Measurements from ENCODE around the gene RMND1.

RMND1 gene

GRCh38 chr6:151391471-151392413 is 60.2 kb downstream of the RMND1 start, which contains the start of gene ZBTB2:
TSS of gene ZBTB2 (minus strand) at chr6:151391559. CDS start at chr6:151373637, 17,922 bp downstream.
- peak within 1 kb of the TSS; percentile 93 for H3K27ac ChIP-seq (ENCODE audit: low read depth, low read length, poor library complexity, severe bottlenecking)
- peak within 1 kb of the TSS; percentile 100 for H3K4me3 ChIP-seq (ENCODE audit: low read depth, low read length, poor library complexity, severe bottlenecking)
- no peaks in the 10 kb centered on the region for H3K9me3 ChIP-seq (ENCODE audit: low read length)
- peak within 1 kb of the TSS; percentile 100 for H3K9ac ChIP-seq (ENCODE audit: low read length)
- H3K4me2 ChIP-seq (ENCODE audit: low read length), result peak within 1 kb of the TSS; percentile 92
- 0 out of 2 replicates have a peak, but pooled peaks cover 6% of the 10 kb centered on the region for H3F3A ChIP-seq (ENCODE audit: insufficient read depth, low read length)
- no peaks in the 10 kb centered on the region for H4K20me1 ChIP-seq (ENCODE audit: insufficient read depth, low read length)
- peaks cover 44% of the 10 kb centered on the region for H3K36me3 ChIP-seq (ENCODE audit: insufficient read depth, low read length)
- no peaks in the 10 kb centered on the region for H3K9me2 ChIP-seq (ENCODE audit: low read depth, low read length)
- H3K27me3 ChIP-seq (ENCODE audit: insufficient read depth, low read length), result no peaks in the 10 kb centered on the region
- no peak for TF ChIP-seq CTCF (IDR thresholded peaks at IDR 0.05; ENCODE audit: low read length)
- TF ChIP-seq EZH2 (IDR thresholded peaks at IDR 0.05; ENCODE audit: borderline replicate concordance, low read length), result no peak
- no peak within 1 kb of the TSS for H2AFZ ChIP-seq (ENCODE audit: low read length)
- H3K79me2 ChIP-seq (ENCODE audit: insufficient read depth, low read length), result peaks cover 73% of the 10 kb centered on the region
- H3K4me1 ChIP-seq (ENCODE audit: insufficient read depth, low read length, severe bottlenecking), result peaks cover 51% of the 10 kb centered on the region

GRCh38 chr6:151390851-151391470 is 61.0 kb downstream of the RMND1 start:
- Histone ChIP-seq H3K9ac (ENCODE audit: low read length) (peak overlapping the region; percentile 100), H3K4me2 (ENCODE audit: low read length) (peak overlapping the region; percentile 92), H3K9me2 (ENCODE audit: low read depth, low read length) (no peaks in the 10 kb centered on the region), H4K20me1 (ENCODE audit: insufficient read depth, low read length) (no peaks in the 10 kb centered on the region), H3K27ac (ENCODE audit: low read depth, low read length, poor library complexity, severe bottlenecking) (peak overlapping the region; percentile 93), H3K79me2 (ENCODE audit: insufficient read depth, low read length) (peaks cover 73% of the 10 kb centered on the region), H3K9me3 (ENCODE audit: low read length) (no peaks in the 10 kb centered on the region), H3K27me3 (ENCODE audit: insufficient read depth, low read length) (no peaks in the 10 kb centered on the region), H3K4me3 (ENCODE audit: low read depth, low read length, poor library complexity, severe bottlenecking) (peak overlapping the region; percentile 100), H2AFZ (ENCODE audit: low read length) (no peak overlapping the region), H3K4me1 (ENCODE audit: insufficient read depth, low read length, severe bottlenecking) (peaks cover 51% of the 10 kb centered on the region), H3K36me3 (ENCODE audit: insufficient read depth, low read length) (peaks cover 37% of the 10 kb centered on the region), H3F3A (ENCODE audit: insufficient read depth, low read length) (0 out of 2 replicates have a peak, but pooled peaks cover 6% of the 10 kb centered on the region)
- TF ChIP-seq CTCF (IDR thresholded peaks at IDR 0.05; ENCODE audit: low read length) (no peak), EZH2 (IDR thresholded peaks at IDR 0.05; ENCODE audit: borderline replicate concordance, low read length) (no peak)

- TF ChIP-seq EZH2 (IDR thresholded peaks at IDR 0.05; ENCODE audit: borderline replicate concordance, low read length) (no peak), CTCF (IDR thresholded peaks at IDR 0.05; ENCODE audit: low read length) (no peak)
- Histone ChIP-seq H3K9me3 (ENCODE audit: low read length) (no peaks in the 10 kb centered on the region), H3K36me3 (ENCODE audit: insufficient read depth, low read length) (peaks cover 35% of the 10 kb centered on the region), H3K9ac (ENCODE audit: low read length) (peak overlapping the region; percentile 100), H3K9me2 (ENCODE audit: low read depth, low read length) (no peaks in the 10 kb centered on the region), H3K4me1 (ENCODE audit: insufficient read depth, low read length, severe bottlenecking) (peaks cover 49% of the 10 kb centered on the region), H4K20me1 (ENCODE audit: insufficient read depth, low read length) (no peaks in the 10 kb centered on the region), H3F3A (ENCODE audit: insufficient read depth, low read length) (0 out of 2 replicates have a peak, but pooled peaks cover 6% of the 10 kb centered on the region), H3K4me2 (ENCODE audit: low read length) (peak overlapping the region; percentile 92; the same call in 1 of the 2 replicates), H3K27me3 (ENCODE audit: insufficient read depth, low read length) (no peaks in the 10 kb centered on the region), H3K4me3 (ENCODE audit: low read depth, low read length, poor library complexity, severe bottlenecking) (peak overlapping the region; percentile 100), H2AFZ (ENCODE audit: low read length) (no peak overlapping the region), H3K27ac (ENCODE audit: low read depth, low read length, poor library complexity, severe bottlenecking) (peak overlapping the region; percentile 97), H3K79me2 (ENCODE audit: insufficient read depth, low read length) (peaks cover 73% of the 10 kb centered on the region)
Observed at GRCh38 chr6:151390276-151390850, 61.6 kb downstream of the RMND1 start.

Measured in OCI-LY1 (cell line).